Body of pancreas (tissue), 4 donors: ENCODE data around the gene NOS3. TPM values are rescaled to one million over a fixed set of nuclear protein-coding genes. Genes with fewer than 3 reads are reported as not detected.

Experiments
- ATAC-seq: fragments of 150-250 bp; one replicate; pipeline ENCODE4 v1.9.1; 2016
- DNase-seq, 4 donors: peaks; one replicate each; pipeline ENCODE4 v3.0.0-alpha.2; 2019
- H3K27ac ChIP-seq, 4 donors: fragments of 200-600 bp; sonication (generic); 1 replicate in 3 of 4; 2 replicates in 1 of 4; pipeline versions ENCODE4 v1.5.1 to v1.6.1; 2016 to 2019; ENCODE audit warnings: mild to moderate bottlenecking in 1 of 4, mixed read lengths in 1 of 4, moderate library complexity in 1 of 4
- H3K27me3 ChIP-seq, 2 donors: fragments of 200-600 bp; sonication (generic); one replicate each; pipeline ENCODE4 v1.6.0; 2016; ENCODE audit warnings: mild to moderate bottlenecking in 1 of 2
- H3K36me3 ChIP-seq, 2 donors: fragments of 200-600 bp; sonication (generic); replicated peaks in 1 of 2; 2 replicates each; pipeline ENCODE4 v1.5.1; 2016; ENCODE audit warnings: low read depth in 2 of 2; ENCODE audit not compliant: insufficient read depth in 1 of 2
- H3K4me1 ChIP-seq: fragments of 200-600 bp; sonication (generic); one replicate; pipeline ENCODE4 v1.6.0; 2016
- H3K4me3 ChIP-seq, 2 donors: fragments of 200-600 bp; sonication (generic); 1 replicate in 1 of 2; 2 replicates in 1 of 2; pipeline ENCODE4 v1.5.1; 2016 to 2019
- H3K9me3 ChIP-seq, 3 donors: fragments of 200-600 bp; sonication (generic); 1 replicate in 2 of 3; 2 replicates in 1 of 3; pipeline ENCODE4 v1.5.1; 2016
- POLR2A ChIP-seq, 3 donors: fragments of 450-650 bp; IDR thresholded peaks; one replicate each; pipeline ENCODE4 v1.6.1; 2016; ENCODE audit warnings: antibody characterized with exemption in 3 of 3, mild to moderate bottlenecking in 2 of 3
- WGBS, 2 donors: methylation state at CpG; one replicate each; pipeline ENCODE4 v1.1.5; 2017; 5-methylcytosine and 5-hydroxymethylcytosine counted together
- intact Hi-C: fragments of 100-400 bp; cut with DNase I; formaldehyde crosslinking; loops from one replicate; pipeline ENCODE4 v1.15.1; 2023
- total RNA-seq, 2 donors: library from RNA; depleted of rRNA; stranded (reverse); fragments of >200 nt; gene quantifications; one replicate each; pipeline ENCODE4 v1.1.0, GENCODE V29; 2016
- TF ChIP-seq, protein P1 (sequence below), 7 experiments: fragments of 450-650 bp in 4 of 7; fragments of 200-600 bp in 3 of 7; sonication (generic) in 3 of 7; IDR thresholded peaks; one replicate each; pipeline ENCODE4 v1.5.1; 2016 to 2019; ENCODE audit warnings: antibody characterized with exemption in 7 of 7

Gene NOS3
- total RNA-seq, 2 donors from 2014 or later = 4.9 to 7.6 TPM

DNA sequence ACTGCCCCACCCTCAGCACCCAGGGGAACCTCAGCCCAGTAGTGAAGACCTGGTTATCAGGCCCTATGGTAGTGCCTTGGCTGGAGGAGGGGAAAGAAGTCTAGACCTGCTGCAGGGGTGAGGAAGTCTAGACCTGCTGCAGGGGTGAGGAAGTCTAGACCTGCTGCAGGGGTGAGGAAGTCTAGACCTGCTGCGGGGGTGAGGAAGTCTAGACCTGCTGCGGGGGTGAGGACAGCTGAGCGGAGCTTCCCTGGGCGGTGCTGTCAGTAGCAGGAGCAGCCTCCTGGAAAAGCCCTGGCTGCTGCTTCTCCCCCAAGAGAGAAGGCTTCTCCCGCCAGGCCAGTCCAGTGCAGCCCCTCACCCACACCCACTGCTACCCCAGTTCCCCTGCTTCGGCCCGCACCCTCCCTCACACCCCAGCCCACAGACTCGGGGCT, 6.3 kb downstream of the NOS3 start:
- H3K4me3 ChIP-seq = no peak overlapping the region
- H3K4me1 ChIP-seq = no peaks in the 10 kb centered on the region
- no peaks in the 10 kb centered on the region for H3K9me3 ChIP-seq
- DNase-seq = no peak
- intact Hi-C loops = no loop called here
- H3K36me3 ChIP-seq = no peaks in the 10 kb centered on the region
- TF ChIP-seq, protein P1, sequence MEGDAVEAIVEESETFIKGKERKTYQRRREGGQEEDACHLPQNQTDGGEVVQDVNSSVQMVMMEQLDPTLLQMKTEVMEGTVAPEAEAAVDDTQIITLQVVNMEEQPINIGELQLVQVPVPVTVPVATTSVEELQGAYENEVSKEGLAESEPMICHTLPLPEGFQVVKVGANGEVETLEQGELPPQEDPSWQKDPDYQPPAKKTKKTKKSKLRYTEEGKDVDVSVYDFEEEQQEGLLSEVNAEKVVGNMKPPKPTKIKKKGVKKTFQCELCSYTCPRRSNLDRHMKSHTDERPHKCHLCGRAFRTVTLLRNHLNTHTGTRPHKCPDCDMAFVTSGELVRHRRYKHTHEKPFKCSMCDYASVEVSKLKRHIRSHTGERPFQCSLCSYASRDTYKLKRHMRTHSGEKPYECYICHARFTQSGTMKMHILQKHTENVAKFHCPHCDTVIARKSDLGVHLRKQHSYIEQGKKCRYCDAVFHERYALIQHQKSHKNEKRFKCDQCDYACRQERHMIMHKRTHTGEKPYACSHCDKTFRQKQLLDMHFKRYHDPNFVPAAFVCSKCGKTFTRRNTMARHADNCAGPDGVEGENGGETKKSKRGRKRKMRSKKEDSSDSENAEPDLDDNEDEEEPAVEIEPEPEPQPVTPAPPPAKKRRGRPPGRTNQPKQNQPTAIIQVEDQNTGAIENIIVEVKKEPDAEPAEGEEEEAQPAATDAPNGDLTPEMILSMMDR (IDR thresholded peaks at IDR 0.05) = no peak
- TF ChIP-seq POLR2A (IDR thresholded peaks at IDR 0.05) = no peak
- H3K27ac ChIP-seq = no peak overlapping the region
- no peaks in the 10 kb centered on the region for H3K27me3 ChIP-seq
- ATAC-seq = no peak
- 68 to 76% methylated on average over 6 to 8 of the region's 8 CpGs for WGBS, 2 donors

DNA sequence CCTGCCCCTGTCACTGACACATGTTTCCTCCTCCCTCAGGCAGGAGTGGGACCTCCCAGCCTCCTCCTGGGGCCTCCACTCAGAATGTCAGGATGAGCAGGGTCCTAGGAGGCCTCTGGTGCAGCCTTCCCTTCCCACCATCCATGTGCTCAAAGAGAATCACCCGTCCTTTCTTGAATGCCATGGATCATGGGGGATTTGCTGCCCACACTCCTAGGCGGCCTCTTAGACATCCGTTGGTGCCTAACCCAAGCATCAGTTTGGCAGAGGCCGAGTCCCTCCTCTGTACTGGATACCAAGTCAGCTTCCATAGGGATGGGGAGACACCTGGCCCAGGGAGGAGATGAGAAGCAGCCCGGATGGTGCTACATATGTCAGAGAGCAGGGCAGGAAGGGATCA, 7.0 kb downstream of the NOS3 start:
- no peak for ATAC-seq
- DNase-seq = no peak
- Histone ChIP-seq H3K4me3 (no peak overlapping the region), H3K4me1 (no peaks in the 10 kb centered on the region), H3K27me3 (no peaks in the 10 kb centered on the region), H3K36me3 (no peaks in the 10 kb centered on the region), H3K27ac (no peak overlapping the region), H3K9me3 (no peaks in the 10 kb centered on the region)
- no peak for TF ChIP-seq POLR2A (IDR thresholded peaks at IDR 0.05)
- TF ChIP-seq, protein P1 (IDR thresholded peaks at IDR 0.05) = no peak
- intact Hi-C loops = no loop called here
- 59 to 79% methylated on average over 5 of the region's 5 CpGs for WGBS, 2 donors

DNA sequence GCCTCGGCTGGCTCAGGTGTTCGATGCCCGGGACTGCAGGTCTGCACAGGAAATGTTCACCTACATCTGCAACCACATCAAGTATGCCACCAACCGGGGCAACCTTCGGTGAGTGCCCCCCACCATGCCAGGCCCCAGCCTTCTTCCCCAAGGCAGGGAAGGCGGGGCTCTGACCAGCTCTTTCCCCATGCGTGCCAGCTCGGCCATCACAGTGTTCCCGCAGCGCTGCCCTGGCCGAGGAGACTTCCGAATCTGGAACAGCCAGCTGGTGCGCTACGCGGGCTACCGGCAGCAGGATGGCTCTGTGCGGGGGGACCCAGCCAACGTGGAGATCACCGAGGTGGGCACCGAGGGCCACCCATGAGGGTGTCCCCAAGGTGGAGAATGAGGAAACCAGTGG, 7.5 kb downstream of the NOS3 start:
- intact Hi-C loops = no loop called here
- Histone ChIP-seq H3K9me3 (no peaks in the 10 kb centered on the region), H3K36me3 (no peaks in the 10 kb centered on the region), H3K4me1 (no peaks in the 10 kb centered on the region), H3K4me3 (no peak overlapping the region), H3K27ac (no peak overlapping the region), H3K27me3 (no peaks in the 10 kb centered on the region)
- DNase-seq = no peak
- 58 to 78% methylated on average over 14 to 20 of the region's 20 CpGs for WGBS, 2 donors
- ATAC-seq = no peak
- TF ChIP-seq, protein P1 (IDR thresholded peaks at IDR 0.05) = no peak
- no peak for TF ChIP-seq POLR2A (IDR thresholded peaks at IDR 0.05)

DNA sequence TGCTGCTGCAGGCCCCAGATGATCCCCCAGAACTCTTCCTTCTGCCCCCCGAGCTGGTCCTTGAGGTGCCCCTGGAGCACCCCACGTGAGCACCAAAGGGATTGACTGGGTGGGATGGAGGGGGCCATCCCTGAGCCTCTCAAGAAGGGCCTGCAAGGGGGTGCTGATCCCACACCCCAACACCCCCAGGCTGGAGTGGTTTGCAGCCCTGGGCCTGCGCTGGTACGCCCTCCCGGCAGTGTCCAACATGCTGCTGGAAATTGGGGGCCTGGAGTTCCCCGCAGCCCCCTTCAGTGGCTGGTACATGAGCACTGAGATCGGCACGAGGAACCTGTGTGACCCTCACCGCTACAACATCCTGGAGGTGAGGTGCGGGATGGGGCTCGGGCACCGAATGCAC, 8.2 kb downstream of the NOS3 start:
- Histone ChIP-seq H3K4me3 (no peak overlapping the region), H3K4me1 (no peaks in the 10 kb centered on the region), H3K27ac (no peak overlapping the region), H3K36me3 (no peaks in the 10 kb centered on the region), H3K27me3 (no peaks in the 10 kb centered on the region), H3K9me3 (no peaks in the 10 kb centered on the region)
- WGBS, 2 donors = 72 to 77% methylated on average over 6 to 12 of the region's 12 CpGs
- intact Hi-C loops = no loop called here
- ATAC-seq = no peak
- DNase-seq = no peak
- no peak for TF ChIP-seq POLR2A (IDR thresholded peaks at IDR 0.05)
- TF ChIP-seq, protein P1 (IDR thresholded peaks at IDR 0.05) = no peak

DNA sequence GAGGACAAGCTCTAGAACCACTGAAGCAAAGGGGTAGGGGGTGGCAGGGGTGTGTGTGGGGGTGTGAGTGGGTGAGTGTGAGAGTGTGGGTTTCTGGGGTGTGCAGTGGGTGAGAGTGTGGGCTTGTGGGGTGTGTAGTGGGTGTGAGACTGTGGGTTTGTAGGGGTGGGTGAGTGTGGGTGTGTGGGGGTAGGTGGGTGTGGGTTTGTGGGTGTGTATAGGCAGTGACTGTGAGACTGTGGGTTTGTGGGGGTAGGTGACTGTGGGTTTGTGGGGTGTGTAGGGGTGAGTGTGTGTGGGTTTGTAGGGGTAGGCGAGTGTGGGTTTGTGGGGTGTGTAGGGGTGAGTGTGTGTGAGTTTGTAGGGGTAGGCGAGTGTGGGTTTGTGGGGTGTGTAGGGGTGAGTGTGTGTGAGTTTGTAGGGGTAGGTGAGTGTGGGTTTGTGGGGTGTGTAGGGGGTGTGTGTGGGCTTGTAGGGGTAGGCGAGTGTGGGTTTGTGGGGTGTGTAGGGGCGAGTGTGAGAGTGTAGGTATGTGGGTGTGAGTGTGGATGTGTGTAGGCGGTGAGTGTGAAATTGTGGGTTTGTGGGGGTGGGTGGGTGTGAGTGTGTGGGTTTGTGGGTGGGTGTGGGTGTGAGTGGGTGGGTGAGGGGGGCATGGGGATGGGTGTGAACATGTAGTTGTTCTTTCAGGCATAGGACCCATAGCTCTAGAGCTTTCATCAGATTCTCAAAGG, 8.8 kb downstream of the NOS3 start:
- Histone ChIP-seq H3K4me3 (no peak overlapping the region), H3K27ac (no peak overlapping the region), H3K4me1 (no peaks in the 10 kb centered on the region), H3K9me3 (no peaks in the 10 kb centered on the region), H3K27me3 (no peaks in the 10 kb centered on the region), H3K36me3 (no peaks in the 10 kb centered on the region)
- DNase-seq = no peak
- TF ChIP-seq, protein P1 (IDR thresholded peaks at IDR 0.05) = no peak
- no peak for TF ChIP-seq POLR2A (IDR thresholded peaks at IDR 0.05)
- no peak for ATAC-seq
- WGBS, 2 donors = 74 to 76% methylated on average over 5 of the region's 5 CpGs
- intact Hi-C loops = no loop called here
